HG03439 (cell line): ENCODE data around the gene SUFU.
"Not testable (repeated sequence)": the region's sequence is repeated elsewhere in the genome, so short reads cannot be mapped to it uniquely, and the experiment has no call there.

Experiments used
- ATAC-seq: cut with Tn5 transposase; IDR thresholded peaks from one replicate; pipeline ENCODE4 v1.9.1; 2021; ENCODE audit warnings: mild to moderate bottlenecking, moderate library complexity; ENCODE audit not compliant: unreplicated experiment

Gene SUFU

DNA sequence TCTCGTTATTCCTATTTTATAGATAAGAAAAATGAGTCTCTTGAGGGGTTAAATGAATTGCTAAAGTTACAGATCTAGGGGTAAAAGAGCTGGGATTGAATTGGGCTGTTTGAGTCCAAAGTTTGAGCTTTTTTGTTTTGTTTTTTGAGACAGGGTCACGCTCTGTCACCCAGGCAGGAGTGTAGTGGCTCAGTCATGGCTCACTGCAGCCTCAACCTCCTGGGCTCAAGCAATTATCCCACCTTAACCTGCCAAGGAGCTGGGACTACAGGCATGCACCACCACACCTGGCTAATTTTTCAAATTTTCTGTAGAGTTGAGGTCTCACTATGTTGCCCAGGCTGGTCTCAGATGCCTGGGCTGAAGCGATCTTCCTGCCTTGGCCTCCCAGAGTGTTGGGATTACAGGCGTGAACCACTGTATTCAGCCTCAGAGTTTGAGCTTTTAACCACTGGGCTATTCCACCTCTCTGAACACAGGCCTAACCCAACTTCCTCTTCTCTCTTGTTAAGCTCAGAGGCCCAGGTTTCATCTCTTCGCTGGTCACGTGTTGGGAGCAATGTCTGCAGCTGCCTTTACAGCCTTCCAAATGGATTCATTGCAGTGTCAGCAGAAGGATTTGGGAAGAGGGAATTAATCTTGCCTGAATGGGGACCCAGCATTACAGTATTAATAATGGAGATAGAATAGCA is 8.0 kb downstream of the SUFU start:
- no peak for ATAC-seq

DNA sequence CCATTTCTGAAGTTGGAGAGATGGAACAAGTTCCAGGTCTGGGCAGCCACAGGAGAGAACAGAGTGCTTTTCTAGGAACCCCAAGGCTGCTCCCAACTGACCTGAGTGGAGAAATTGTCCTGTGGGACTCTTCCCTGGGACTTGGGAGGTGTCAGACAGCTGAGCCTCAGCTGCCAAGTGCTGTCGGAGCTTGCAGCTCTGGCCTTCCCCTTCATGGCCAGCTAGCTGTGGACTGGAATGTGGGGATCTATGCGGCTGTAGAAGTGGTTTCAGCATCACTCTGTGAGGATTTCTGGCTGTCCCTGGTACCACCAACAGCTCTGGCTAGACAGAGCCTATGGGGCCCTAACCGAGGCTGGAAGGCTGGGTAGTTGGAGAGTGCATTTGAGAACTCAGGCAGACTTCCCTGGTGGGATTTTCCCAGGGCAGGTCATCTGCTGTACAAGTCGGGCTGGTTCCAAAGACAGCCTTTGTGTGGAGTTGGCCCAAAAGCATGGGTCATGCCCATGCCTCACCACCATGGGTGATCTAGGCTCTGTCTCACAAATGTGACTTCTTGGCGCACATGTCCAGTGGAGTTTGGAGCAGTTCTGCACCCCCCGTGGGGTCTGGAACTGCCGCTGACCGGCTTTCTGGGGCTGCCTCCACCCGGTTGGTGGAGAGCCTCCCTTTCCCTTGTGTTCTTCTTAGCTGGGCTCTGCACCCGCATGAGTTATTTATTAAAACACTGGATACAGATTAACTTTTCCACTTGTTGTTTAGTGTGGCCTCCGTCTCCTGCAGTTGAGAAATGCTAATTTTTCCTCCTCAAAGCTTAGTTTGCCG is 10.9 kb downstream of the SUFU start:
- ATAC-seq = no peak

DNA sequence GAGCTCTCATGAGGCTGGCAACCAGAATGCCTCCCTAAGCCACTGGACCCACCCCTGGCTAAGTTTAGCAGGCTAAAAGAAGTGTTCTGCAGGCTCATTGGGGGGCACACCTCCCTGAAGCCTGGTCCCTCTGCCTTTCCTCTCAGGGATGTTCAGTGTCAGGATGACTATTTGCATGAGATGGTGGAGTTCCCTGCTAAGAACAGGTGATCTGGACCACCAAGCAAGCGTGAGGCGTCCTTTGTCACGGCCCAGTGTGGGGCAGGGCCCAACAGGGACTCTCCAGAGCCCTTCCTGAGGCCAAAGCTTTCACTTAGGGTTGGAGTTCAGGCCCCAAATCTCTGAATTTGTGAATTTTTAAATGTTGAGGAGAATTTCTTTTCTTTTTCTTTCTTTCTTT is 12.0 kb downstream of the SUFU start:
- ATAC-seq = no peak

DNA sequence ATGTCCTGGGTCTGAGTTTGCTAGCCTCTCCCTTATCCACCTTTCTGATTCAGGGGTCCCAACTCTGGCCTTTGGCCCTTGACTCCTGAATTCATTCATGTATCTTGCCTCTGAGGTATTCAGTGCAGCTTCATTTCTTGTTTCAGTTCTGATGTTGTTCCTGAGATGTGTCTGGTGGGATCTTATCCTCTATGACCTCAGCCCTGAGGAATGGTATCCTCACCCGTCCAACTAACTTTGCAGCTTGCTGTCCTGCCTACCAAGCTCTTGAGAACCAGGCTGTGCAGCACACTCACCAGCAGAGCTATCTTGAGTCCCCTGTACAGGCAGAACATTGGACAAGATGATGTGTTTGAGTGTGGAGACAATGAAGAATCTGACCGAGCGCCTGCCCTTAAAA is 13.8 kb downstream of the SUFU start:
- no peak for ATAC-seq

DNA sequence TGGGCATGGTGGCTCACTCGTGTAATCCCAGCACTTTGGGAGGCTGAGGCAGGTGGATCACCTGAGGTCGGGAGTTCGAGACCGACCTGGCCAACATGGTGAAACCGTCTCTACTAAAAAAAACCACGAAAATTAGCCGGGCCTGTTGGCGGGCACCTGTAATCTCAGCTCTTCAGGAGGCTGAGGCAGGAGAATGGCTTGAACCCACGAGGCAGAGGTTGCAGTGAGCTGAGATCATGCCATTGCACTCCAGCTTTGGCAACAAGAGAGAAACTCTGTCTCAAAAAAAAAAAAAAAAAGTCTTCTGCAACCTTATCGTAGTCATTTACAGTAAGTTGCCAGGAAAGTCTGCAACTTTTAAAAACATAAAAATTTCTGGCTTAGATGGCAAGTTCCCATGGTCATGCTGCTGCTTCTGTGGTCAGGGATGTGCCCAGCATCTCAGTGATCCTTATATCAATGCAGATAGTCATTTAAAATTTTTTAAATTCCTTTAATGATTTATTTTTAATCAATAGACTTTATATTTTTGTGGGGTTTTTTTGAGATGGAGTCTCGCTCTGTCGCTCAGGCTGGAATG is 15.6 kb downstream of the SUFU start:
- no peak for ATAC-seq

DNA sequence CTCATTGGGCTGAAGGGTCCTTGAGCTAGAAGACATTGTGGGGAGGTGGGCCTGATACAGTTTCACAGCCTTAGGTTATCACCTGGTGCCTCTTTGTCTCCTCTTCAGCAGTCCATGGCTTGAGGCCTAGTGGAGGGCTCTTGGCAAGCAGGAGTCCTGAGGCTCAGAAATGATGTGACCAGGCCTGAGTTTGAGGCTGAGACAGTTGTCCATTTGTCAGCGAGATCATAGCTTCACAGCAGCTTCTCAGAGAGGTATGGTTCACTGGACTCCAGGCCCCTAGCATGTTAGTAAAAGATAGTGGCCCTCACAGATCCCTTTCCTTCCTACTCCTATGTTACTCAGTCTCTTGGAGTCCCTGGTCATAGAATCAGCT is 19.1 kb downstream of the SUFU start:
- no peak for ATAC-seq

DNA sequence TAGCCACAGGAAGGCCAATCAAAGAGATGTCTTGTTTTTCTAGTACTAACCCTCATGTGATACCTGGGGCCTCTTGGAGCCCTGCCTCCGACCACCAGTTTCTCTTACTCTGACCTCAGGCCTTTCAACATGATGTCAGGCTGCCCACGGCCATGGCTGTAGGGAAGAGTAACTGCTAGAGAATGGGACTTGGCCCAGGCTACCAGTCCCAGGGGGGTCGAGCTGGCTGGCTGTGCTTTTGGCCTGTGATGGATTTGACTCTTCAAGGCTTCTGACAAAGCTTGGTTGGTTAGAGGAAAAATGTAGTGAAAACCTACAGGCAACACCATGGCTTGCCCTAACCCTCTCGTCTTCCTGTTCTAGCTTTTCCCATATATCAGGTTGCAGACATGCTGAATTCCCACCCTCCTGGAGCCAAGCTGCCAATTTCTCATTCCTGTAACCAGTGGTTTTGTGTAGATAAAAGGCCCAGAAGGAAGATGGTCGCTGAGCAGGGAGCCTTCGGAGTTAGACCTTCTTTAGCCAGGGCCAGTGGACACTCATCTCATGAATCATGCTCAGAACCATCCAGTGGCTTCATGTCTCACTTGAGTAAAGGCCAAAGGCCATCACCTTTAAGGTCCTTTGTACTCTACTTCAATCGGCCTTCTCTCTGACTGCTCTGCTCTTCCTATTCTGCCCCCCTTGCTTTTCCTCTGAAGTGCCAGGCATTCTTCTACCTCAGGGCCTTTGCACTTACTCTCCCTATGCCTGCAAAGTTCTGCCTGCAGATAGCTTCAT is 19.7 kb downstream of the SUFU start:
- ATAC-seq = no peak

DNA sequence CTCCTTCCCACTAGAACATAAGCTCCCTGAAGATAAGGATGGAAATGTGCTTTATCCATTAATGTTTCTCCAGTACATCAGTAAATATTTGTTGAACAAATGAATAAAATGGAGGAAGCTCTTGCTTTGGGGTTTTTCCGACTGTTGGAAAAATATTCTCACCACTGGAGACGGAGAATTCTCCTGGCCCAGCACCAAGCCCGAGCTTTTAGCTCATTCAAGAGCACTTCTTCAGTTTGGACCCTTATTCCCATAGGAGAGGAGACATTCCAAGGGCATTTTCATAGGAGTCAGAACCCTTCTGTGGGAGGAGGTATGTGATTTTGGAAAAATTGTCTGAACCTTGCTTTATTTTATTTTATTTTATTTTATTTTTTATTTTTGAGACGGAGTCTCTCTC is 21.0 kb downstream of the SUFU start:
- ATAC-seq = no peak

DNA sequence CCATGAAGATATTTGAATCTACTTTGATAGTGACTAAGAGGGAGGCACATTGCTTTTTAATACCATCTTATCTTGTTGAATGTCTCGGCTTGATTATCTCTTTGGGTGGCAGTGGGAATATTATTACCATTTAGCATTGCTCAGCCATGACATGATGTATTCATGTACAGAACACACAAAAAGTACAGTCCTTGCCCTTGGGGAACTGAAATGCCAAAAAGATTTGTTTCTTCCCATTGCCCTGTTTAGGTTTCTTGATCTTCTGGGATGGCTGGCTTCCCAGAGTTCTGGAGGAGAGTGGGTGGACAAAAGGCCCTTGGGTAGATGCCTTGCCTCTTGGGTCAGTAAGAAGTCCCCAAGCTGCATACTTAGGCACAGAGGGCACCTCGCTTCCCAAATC is 23.8 kb downstream of the SUFU start:
- no peak for ATAC-seq

DNA sequence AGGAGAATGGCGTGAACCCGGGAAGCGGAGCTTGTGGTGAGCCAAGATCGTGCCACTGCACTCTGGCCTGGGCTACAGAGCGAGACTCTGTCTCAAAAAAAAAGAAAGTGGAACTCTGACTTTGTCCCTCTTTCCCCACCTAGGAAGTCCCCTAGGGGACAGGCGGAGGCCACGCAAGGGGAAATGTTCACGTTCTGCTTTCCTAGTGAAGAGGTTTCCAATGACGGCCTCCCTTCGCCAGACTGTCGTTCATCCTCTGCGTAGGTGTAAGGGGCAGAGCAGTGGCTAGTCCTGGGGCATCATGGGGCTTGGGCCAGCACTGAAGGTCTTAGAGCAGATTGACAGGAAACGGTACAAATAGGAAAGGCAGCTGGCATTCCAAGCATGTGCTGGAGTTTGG is 30.6 kb downstream of the SUFU start:
- no peak for ATAC-seq

DNA sequence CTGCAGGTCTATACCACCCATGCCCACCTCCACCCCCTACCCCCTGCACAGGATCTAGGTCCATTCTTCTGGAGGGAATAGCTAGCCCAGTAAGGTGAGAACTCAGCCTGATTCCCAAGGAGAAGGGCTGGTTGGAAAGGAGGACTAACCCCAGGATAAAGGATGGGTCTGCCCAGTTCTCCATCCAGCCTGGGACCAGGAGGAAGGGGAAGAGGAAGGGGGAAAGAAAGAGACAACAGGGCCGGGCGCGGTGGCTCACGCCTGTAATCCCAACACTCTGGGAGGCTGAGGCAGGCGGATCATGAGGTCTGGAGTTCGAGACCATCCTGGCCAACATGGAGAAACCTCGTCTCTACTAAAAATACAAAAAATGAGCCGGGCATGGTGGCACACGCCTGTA is 31.2 kb downstream of the SUFU start:
- not testable (repeated sequence) for ATAC-seq

DNA sequence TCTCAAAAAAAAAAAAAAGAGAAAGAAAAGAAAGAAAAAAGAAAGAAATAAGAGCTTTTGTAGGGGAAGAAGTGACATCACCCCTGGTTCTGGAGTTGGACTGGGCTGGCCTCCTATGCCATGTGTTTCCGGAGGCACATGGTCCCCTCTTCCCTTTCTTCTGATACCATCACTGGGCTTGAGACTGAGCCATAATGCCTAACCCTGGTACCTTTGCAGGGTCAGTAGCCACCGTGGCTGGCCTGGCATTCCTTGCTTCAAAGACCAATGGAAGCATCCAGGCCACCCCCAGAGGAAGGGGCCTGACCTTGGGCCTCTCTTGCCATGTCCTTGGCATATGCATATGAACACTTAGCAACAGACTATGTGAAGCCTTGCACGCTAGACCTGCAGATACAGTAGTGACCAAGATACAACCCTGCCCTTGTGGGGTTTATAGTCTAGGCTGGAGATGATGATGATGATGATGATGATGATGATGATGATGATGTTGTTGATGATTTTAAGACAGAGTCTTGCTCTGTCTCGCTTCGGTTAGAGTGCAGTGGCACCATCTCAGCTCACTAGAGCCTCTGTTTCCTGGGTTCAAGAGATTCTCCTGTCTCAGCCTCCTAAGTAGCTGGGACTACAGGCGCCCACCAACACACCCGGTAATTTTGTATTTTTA is 31.8 kb downstream of the SUFU start:
- no peak for ATAC-seq

DNA sequence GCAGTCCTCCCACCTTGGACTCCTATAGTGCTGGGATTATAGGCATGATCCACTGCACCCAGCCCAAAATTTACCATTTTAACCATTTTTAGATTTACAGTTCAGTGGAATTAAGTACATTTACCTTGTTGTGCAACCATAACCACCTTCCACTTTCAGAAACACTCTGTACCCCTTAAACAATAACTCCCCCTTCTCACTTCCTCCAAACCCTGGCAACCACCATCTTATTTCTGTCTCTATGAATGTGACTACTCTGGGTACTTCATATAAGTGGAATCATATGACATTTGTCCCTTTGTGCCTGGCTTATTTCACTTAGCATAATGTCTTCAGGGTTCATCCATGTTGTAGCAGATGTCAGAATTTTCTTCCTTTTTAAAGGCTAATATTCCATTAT is 33.6 kb downstream of the SUFU start:
- ATAC-seq = no peak

DNA sequence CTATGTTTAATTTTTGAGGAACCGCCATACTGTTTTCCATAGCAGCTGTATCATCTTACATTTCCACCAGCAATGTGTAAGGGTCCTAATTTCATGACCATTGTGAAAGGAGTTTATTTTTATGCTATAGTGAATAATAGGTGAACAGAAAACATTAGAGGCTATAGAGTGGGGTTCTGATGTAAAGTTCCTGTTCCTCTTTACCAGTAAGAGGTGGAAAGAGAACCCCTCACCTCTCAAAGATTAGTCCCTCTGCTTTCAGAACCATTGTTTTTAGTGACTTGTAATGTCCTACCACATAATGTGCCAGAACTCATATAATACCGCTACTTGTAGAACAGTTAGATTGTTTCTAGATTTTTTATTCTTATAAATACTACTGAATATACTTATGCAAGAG is 34.2 kb downstream of the SUFU start:
- ATAC-seq = no peak

DNA sequence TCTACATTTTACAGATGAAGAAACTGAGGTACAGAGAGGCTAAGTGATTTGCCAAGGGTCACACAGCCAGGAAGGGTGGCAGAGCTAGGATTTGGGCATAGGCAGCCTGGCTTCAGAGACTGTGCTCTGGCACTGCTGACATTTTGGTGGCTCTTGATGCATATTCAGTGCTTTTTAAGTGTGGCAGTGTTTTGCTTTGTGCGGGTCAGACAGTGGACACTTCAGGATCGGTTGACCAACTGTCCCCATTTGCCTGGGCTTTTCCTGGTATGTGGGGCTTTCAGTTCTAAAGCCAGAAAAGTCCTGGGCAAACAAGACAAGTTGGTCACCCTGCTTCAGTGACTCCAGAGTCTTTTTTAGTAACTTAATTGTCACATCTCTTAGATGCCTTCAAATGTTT is 35.0 kb downstream of the SUFU start:
- ATAC-seq = no peak

DNA sequence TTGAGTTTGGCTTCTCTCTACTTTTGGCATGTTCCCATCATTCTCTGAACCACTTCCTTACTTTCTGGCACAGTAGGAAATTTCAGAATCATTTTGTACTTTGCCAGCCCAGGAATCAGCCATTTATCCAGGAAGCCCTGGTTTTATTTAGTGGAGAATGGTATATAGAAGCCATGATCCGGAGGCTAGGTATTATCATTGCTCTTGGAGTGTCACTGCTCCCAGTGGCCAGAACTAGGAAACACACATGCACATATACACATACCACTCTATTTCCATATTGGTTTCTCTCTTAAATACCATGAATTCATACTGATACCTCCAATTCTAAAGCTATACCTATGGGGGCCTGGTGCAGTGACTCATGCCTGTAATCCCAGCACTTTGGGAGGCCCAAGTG is 36.3 kb downstream of the SUFU start:
- ATAC-seq = no peak

DNA sequence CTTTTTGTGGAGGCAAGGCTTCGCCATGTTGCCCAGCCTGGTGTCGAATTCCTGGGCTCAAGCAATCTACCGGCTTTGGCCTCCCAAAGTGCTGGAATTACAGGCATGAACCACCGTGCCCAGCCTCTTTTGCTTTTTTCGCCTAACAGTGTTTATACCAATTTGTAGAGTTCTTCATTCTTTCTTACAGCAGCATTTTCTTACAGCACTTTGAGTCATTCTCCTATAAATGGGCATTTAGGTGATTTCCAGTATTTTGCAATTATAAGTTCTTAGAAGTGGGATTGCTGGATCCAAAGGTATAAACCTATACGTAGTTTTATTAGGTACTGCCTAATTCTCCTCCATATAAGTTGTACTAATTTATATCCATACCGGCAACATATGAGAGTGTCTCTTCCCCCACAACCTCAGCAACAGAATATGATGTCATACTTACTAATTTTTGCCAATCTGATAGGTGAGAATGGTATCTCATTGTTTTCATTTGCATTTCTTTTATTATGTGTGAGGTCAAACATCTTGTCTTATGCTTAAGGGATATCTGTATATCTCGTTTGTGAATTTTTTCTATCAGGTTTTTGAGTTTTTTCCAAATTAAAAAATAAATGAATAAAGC is 39.1 kb downstream of the SUFU start:
- no peak for ATAC-seq

DNA sequence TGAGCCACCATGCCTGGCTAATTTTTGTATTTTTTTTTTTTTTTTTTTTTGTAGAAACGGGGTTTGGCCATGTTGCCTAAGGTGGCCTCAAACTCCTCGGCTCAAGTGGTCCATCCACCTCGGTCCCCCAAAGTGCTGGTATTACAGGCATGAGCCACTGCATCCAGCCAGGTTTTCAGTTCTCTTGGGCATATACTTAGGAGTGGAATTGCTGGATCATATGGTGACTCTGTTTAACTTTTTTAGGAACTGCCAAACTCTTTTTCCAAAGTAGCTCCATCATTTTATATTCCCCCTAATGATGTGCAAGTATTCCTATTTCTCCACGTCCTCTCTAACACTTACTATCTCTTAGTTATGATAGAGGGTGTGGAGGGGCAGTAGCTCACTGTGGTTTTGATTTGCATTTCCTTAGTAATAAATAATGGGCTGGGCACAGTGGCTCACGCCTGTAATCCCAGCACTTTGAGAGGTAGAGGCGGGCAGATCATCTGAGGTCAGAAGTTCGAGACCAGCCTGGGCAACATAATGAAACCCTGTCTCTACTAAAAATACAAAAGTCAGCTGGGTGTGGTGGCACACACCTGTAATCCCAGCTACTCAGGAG is 41.6 kb downstream of the SUFU start:
- no peak for ATAC-seq

DNA sequence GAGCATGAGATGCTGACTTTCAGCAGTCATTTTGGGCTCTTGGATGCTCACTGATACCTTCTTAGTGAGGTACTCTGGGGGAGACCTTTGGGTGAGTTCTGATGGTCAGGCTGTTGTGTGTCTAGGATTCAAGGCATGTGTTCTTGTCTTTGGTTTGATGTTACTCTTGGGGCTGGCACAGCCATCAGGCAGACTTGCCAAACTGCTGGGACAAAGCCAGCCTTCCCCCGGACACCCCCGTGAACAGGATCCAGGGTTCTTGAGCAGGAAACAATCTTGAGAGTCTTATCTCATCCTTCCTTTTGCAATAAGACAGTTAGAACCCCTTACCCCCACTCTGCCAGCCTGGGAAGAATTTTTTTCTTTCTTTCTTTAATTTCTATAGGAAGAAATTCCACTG is 42.2 kb downstream of the SUFU start:
- ATAC-seq = no peak
